Astrocyte (in vitro differentiated cells and primary cell): Measurements from ENCODE around the gene GATM. TPM values are rescaled to one million over a fixed set of nuclear protein-coding genes. Genes with fewer than 3 reads are reported as not detected.

Source experiments
- DNase-seq: peaks from one replicate; pipeline ENCODE4 v3.0.0-alpha.2; 2010; ENCODE audit warnings: low read depth
- FAIRE-seq: peaks from 2 replicates; lab custom pipeline; 2011; peaks lifted over from hg19 to GRCh38; lab: Jason Lieb, UNC
- H2AFZ ChIP-seq: 2 replicates; pipeline ENCODE4 v1.6.0; 2012; ENCODE audit warnings: low read depth, low read length, inconsistent platforms
- H3K27ac ChIP-seq: 2 replicates; pipeline ENCODE4 v1.5.1; 2011; ENCODE audit warnings: low read depth, low read length, inconsistent platforms
- H3K27me3 ChIP-seq: 2 replicates; pipeline ENCODE4 v1.6.0; 2011; ENCODE audit warnings: low read length, inconsistent platforms; ENCODE audit not compliant: insufficient read depth
- H3K36me3 ChIP-seq: 2 replicates; pipeline ENCODE4 v1.5.1; 2011; ENCODE audit warnings: low read length, inconsistent platforms; ENCODE audit not compliant: insufficient read depth
- H3K4me1 ChIP-seq: 2 replicates; pipeline ENCODE4 v1.5.1; 2011; ENCODE audit warnings: low read length, inconsistent platforms; ENCODE audit not compliant: insufficient read depth
- H3K4me2 ChIP-seq: 2 replicates; pipeline ENCODE4 v1.6.0; 2012; ENCODE audit warnings: low read length, inconsistent platforms
- H3K4me3 ChIP-seq: 2 replicates; pipeline ENCODE4 v1.5.1; 2011; ENCODE audit warnings: low read depth, mild to moderate bottlenecking, low read length, inconsistent platforms; ENCODE audit not compliant: insufficient read depth
- H3K79me2 ChIP-seq: 2 replicates; pipeline ENCODE4 v1.6.0; 2012; ENCODE audit warnings: mild to moderate bottlenecking, low read length, inconsistent platforms; ENCODE audit not compliant: insufficient read depth
- H3K9ac ChIP-seq: 2 replicates; pipeline ENCODE4 v1.6.0; 2012; ENCODE audit warnings: mild to moderate bottlenecking, low read length, inconsistent platforms
- H3K9me3 ChIP-seq: 2 replicates; pipeline ENCODE4 v1.5.1; 2012; ENCODE audit warnings: low read depth, mild to moderate bottlenecking, low read length, inconsistent platforms; ENCODE audit not compliant: insufficient read depth
- H4K20me1 ChIP-seq: 2 replicates; pipeline ENCODE4 v1.6.0; 2012; ENCODE audit warnings: low read length, inconsistent platforms; ENCODE audit not compliant: insufficient read depth
- H3K27ac Mint-ChIP-seq: one replicate; pipeline ENCODE4 v1.8.0; 2021; ENCODE audit warnings: mild to moderate bottlenecking, mixed read lengths; ENCODE audit not compliant: unreplicated experiment
- H3K27me3 Mint-ChIP-seq: one replicate; pipeline ENCODE4 v1.8.0; 2021; ENCODE audit warnings: low read depth, mixed read lengths; ENCODE audit not compliant: unreplicated experiment
- H3K36me3 Mint-ChIP-seq: one replicate; pipeline ENCODE4 v1.8.0; 2021; ENCODE audit warnings: low read depth, mixed read lengths; ENCODE audit not compliant: unreplicated experiment
- H3K4me1 Mint-ChIP-seq: one replicate; pipeline ENCODE4 v1.8.0; 2021; ENCODE audit warnings: low read depth, mixed read lengths; ENCODE audit not compliant: unreplicated experiment
- H3K4me3 Mint-ChIP-seq: one replicate; pipeline ENCODE4 v1.8.0; 2021; ENCODE audit warnings: mild to moderate bottlenecking, moderate library complexity, mixed read lengths; ENCODE audit not compliant: unreplicated experiment
- H3K9me3 Mint-ChIP-seq: one replicate; pipeline ENCODE4 v1.8.0; 2021; ENCODE audit warnings: mild to moderate bottlenecking, mixed read lengths; ENCODE audit not compliant: unreplicated experiment
- EZH2 ChIP-seq: IDR thresholded peaks from 2 replicates; pipeline ENCODE4 v1.6.1; 2012; ENCODE audit warnings: mild to moderate bottlenecking, low read length, inconsistent platforms; ENCODE audit not compliant: insufficient read depth
- total RNA-seq: library from RNA; stranded (reverse); gene quantifications from 2 replicates; pipeline ENCODE4 v1.2.1, GENCODE V29; 2021
- TF ChIP-seq, protein P1 (sequence below): IDR thresholded peaks from 2 replicates; pipeline ENCODE4 v1.5.1; 2011; ENCODE audit warnings: low read depth, mild to moderate bottlenecking, inconsistent platforms, low read length, moderate library complexity; ENCODE audit not compliant: insufficient read depth

The GATM gene
- total RNA-seq, 1 donor from 2014 or later, result 5.4 TPM

GRCh38 chr15:45394681-45395080, 16.3 kb upstream of the GATM start:
- Mint-ChIP-seq H3K9me3 (no peaks in the 10 kb centered on the region), H3K4me1 (no peaks in the 10 kb centered on the region), H3K36me3 (no peaks in the 10 kb centered on the region), H3K27ac (no peak overlapping the region), H3K27me3 (peaks cover 2% of the 10 kb centered on the region), H3K4me3 (no peak overlapping the region)
- H2AFZ ChIP-seq, result no peak overlapping the region
- no peak overlapping the region for H3K9ac ChIP-seq
- no peak overlapping the region for H3K4me3 ChIP-seq
- no peak for FAIRE-seq
- no peaks in the 10 kb centered on the region for H3K79me2 ChIP-seq
- H3K36me3 ChIP-seq, result no peaks in the 10 kb centered on the region
- no peaks in the 10 kb centered on the region for H3K9me3 ChIP-seq
- no peak overlapping the region for H3K27ac ChIP-seq
- peaks cover 15% of the 10 kb centered on the region for H3K27me3 ChIP-seq
- DNase-seq, result no peak
- no peak overlapping the region for H3K4me2 ChIP-seq
- H3K4me1 ChIP-seq, result no peaks in the 10 kb centered on the region
- H4K20me1 ChIP-seq, result no peaks in the 10 kb centered on the region
- TF ChIP-seq, protein P1, sequence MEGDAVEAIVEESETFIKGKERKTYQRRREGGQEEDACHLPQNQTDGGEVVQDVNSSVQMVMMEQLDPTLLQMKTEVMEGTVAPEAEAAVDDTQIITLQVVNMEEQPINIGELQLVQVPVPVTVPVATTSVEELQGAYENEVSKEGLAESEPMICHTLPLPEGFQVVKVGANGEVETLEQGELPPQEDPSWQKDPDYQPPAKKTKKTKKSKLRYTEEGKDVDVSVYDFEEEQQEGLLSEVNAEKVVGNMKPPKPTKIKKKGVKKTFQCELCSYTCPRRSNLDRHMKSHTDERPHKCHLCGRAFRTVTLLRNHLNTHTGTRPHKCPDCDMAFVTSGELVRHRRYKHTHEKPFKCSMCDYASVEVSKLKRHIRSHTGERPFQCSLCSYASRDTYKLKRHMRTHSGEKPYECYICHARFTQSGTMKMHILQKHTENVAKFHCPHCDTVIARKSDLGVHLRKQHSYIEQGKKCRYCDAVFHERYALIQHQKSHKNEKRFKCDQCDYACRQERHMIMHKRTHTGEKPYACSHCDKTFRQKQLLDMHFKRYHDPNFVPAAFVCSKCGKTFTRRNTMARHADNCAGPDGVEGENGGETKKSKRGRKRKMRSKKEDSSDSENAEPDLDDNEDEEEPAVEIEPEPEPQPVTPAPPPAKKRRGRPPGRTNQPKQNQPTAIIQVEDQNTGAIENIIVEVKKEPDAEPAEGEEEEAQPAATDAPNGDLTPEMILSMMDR, result no peak
- TF ChIP-seq EZH2, result no peak

DNA sequence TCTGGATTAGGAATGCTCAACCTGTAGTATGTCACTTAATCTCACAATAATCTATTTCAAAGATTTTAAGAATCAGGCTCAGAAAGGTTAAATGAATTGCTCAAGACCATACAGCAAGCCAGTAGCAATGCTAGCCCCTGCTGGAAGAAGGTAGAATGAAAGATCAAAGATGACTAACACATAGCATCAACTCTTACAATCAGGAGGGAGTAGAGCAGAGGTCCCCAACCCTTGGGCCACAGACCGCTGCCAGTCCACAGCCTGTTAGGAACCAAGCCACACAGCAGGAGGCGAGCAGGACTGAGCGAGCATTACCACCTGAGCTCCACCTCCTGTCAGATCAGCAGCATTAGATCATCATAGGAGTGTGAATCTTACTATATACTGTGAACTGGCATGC, 15.5 kb upstream of the GATM start:
- no peaks in the 10 kb centered on the region for H3K4me1 Mint-ChIP-seq
- no peak for FAIRE-seq

GRCh38 chr15:45392584-45392855, 14.2 kb upstream of the GATM start:
- H3K4me3 Mint-ChIP-seq, result no peak overlapping the region
- no peak overlapping the region for H3K4me3 ChIP-seq
- H3K79me2 ChIP-seq, result no peaks in the 10 kb centered on the region
- H2AFZ ChIP-seq, result no peak overlapping the region
- H3K9ac ChIP-seq, result no peak overlapping the region
- H3K27me3 ChIP-seq, result peaks cover 22% of the 10 kb centered on the region
- H3K4me1 Mint-ChIP-seq, result no peaks in the 10 kb centered on the region
- H3K4me2 ChIP-seq, result no peak overlapping the region
- TF ChIP-seq, protein P1, result no peak
- TF ChIP-seq EZH2, result no peak
- no peaks in the 10 kb centered on the region for H3K36me3 ChIP-seq
- H3K9me3 ChIP-seq, result no peaks in the 10 kb centered on the region
- FAIRE-seq (no peak), DNase-seq (no peak)
- H3K4me1 ChIP-seq, result no peaks in the 10 kb centered on the region
- H3K9me3 Mint-ChIP-seq, result no peaks in the 10 kb centered on the region
- H3K36me3 Mint-ChIP-seq, result no peaks in the 10 kb centered on the region
- no peaks in the 10 kb centered on the region for H4K20me1 ChIP-seq
- peaks cover 2% of the 10 kb centered on the region for H3K27me3 Mint-ChIP-seq
- H3K27ac Mint-ChIP-seq, result no peak overlapping the region
- no peak overlapping the region for H3K27ac ChIP-seq

More for the DNA sequence above, 15.5 kb upstream of the GATM start:
- H2AFZ ChIP-seq, result no peak overlapping the region
- peaks cover 15% of the 10 kb centered on the region for H3K27me3 ChIP-seq
- peaks cover 2% of the 10 kb centered on the region for H3K27me3 Mint-ChIP-seq
- H3K9ac ChIP-seq, result no peak overlapping the region
- no peak for DNase-seq
- TF ChIP-seq, protein P1, result no peak
- no peak for TF ChIP-seq EZH2
- no peaks in the 10 kb centered on the region for H3K36me3 Mint-ChIP-seq
- H3K27ac Mint-ChIP-seq, result no peak overlapping the region
- no peak overlapping the region for H3K4me3 ChIP-seq
- no peak overlapping the region for H3K4me3 Mint-ChIP-seq
- H3K9me3 Mint-ChIP-seq, result no peaks in the 10 kb centered on the region
- H3K4me2 ChIP-seq, result no peak overlapping the region
- H3K9me3 ChIP-seq, result no peaks in the 10 kb centered on the region
- no peaks in the 10 kb centered on the region for H3K36me3 ChIP-seq
- no peak overlapping the region for H3K27ac ChIP-seq
- no peaks in the 10 kb centered on the region for H4K20me1 ChIP-seq
- no peaks in the 10 kb centered on the region for H3K4me1 ChIP-seq
- H3K79me2 ChIP-seq, result no peaks in the 10 kb centered on the region
